ENCODE results near the gene PCBD1.

DNA sequence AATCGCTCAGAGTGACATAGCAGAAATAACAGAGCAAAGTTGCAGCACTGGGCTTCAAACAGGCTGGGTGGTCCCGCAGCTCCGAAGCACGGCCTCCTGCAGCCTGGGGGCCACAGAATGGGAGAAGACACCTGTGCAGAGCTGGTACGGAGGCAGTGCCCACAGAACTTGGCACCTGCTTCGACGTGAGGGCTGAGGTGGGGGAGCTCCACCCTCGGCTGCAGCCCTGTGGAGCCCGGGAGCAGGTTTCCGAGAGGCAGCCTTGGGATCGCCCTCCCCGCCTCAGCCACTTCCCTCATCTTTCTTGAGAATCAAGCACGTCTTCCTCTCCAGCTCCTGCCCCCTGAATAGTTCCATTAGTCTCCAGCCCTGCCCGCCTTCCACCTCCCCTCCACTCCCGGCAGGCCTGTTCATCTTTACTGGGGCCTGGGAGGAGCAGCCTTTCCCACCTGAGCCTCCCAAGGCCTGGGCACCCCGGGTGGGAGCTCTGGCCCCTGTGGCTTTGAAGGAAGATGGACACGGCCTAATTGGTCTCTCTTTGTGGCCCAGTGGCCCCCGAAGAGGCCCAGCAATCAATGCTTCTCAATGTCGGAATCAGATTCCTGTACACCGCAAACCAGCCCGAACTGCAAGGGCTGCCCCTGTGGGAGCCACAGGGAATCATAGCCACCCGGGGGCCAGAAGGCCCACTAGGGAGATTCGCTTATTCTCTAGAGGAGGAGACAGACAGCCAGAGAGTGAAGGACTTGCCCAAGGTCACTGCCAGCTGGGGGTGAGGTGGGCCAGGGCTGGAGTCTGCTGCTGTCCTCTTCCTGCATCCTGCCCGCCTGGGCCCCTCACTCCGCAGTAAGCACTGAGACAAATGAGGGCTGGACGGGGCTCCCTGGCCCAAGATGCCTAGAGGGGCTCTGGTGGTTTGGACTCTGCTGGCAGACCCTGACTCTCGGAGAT is 17.0 kb upstream of the PCBD1 start:
- TF ChIP-seq POLR2AphosphoS5 (IDR thresholded peaks at IDR 0.05; ENCODE audit: low read depth, low read length), result no peak
- TF ChIP-seq POLR2A (IDR thresholded peaks at IDR 0.05; ENCODE audit: low read depth, low read length), result no peak
